H1 (cell line): ENCODE measurements around the gene PASK. TPM values are rescaled to one million over a fixed set of nuclear protein-coding genes. Genes with fewer than 3 reads are reported as not detected.

Experiments
- CTCF ChIA-PET: fragments of 300-600 bp; sonication (Branson Sonifier 250); formaldehyde crosslinking; loops from one replicate; lab custom pipeline; 2021; ENCODE audit not compliant: partially characterized antibody; lab: Charles Lee
- POLR2A ChIA-PET: fragments of 300-600 bp; sonication (Branson Sonifier 250); formaldehyde crosslinking; loops from one replicate; lab custom pipeline; 2021; ENCODE audit warnings: inconsistent platforms; ENCODE audit not compliant: partially characterized antibody; lab: Charles Lee
- DNase-seq, 2 experiments: peaks; one replicate each; pipeline versions ENCODE4 v3.0.0 to v3.0.0-alpha.2; 2010 to 2022; ENCODE audit warnings: low spot score in 2 of 2, low read depth in 1 of 2, mixed read lengths in 1 of 2
- FAIRE-seq: peaks from 2 replicates; lab custom pipeline; 2011; peaks lifted over from hg19 to GRCh38; lab: Jason Lieb, UNC
- H2AFZ ChIP-seq: 2 replicates; pipeline ENCODE4 v1.8.1; 2012; ENCODE audit warnings: low read length, inconsistent platforms
- H2AK5ac ChIP-seq: 2 replicates; pipeline ENCODE4 v1.6.1; 2013; ENCODE audit warnings: low read depth, low read length
- H2BK120ac ChIP-seq: replicated peaks from 2 replicates; pipeline ENCODE3; 2013; ENCODE audit warnings: low read depth, low read length, inconsistent platforms
- H2BK12ac ChIP-seq: 2 replicates; pipeline ENCODE4 v1.6.1; 2013; ENCODE audit warnings: low read depth, low read length
- H2BK15ac ChIP-seq: 2 replicates; pipeline ENCODE4 v1.6.1; 2013; ENCODE audit warnings: low read length
- H2BK20ac ChIP-seq: 2 replicates; pipeline ENCODE4 v1.6.1; 2013; ENCODE audit warnings: low read length
- H2BK5ac ChIP-seq: 2 replicates; pipeline ENCODE4 v1.6.1; 2013; ENCODE audit warnings: low read depth, low read length
- H3K14ac ChIP-seq: 2 replicates; pipeline ENCODE4 v1.6.1; 2013; ENCODE audit warnings: inconsistent platforms; ENCODE audit not compliant: insufficient read length
- H3K18ac ChIP-seq: 2 replicates; pipeline ENCODE4 v1.6.1; 2013; ENCODE audit warnings: low read length; ENCODE audit errors: extremely low read depth
- H3K23ac ChIP-seq: 2 replicates; pipeline ENCODE4 v1.6.1; 2013; ENCODE audit warnings: inconsistent platforms; ENCODE audit not compliant: insufficient read length
- H3K23me2 ChIP-seq: 2 replicates; pipeline ENCODE4 v1.6.1; 2013; ENCODE audit warnings: low read depth, low read length
- H3K27ac ChIP-seq: 2 replicates; pipeline ENCODE4 v1.6.1; 2011; ENCODE audit warnings: low read depth, low read length, inconsistent platforms
- H3K27me3 ChIP-seq, 4 experiments: replicated peaks in 1 of 4; 1 replicate in 1 of 4; 2 replicates in 3 of 4; pipeline versions ENCODE4 v1.6.1 to v1.8.1; 2011 to 2013; ENCODE audit warnings: low read length in 3 of 4, mild to moderate bottlenecking in 3 of 4, inconsistent platforms in 2 of 4, mixed read lengths in 2 of 4, moderate library complexity in 1 of 4; ENCODE audit not compliant: control insufficient read depth in 3 of 4, insufficient read depth in 3 of 4; ENCODE audit errors: extremely low read depth in 1 of 4
- H3K36me3 ChIP-seq, 4 experiments: 2 replicates each; pipeline versions ENCODE4 v1.6.1 to v1.8.1; 2011 to 2013; ENCODE audit warnings: mild to moderate bottlenecking in 4 of 4, low read length in 3 of 4, moderate library complexity in 2 of 4, control low read depth in 1 of 4, inconsistent platforms in 1 of 4; ENCODE audit not compliant: insufficient read depth in 4 of 4, control insufficient read depth in 2 of 4
- H3K4ac ChIP-seq: replicated peaks from 2 replicates; pipeline ENCODE3; 2013; ENCODE audit warnings: low read length, low read depth, mixed read lengths, inconsistent platforms; ENCODE audit not compliant: insufficient read length
- H3K4me1 ChIP-seq, 4 experiments: replicated peaks in 1 of 4; 1 replicate in 1 of 4; 2 replicates in 3 of 4; pipeline versions ENCODE4 v1.6.1 to v1.8.1; 2011 to 2013; ENCODE audit warnings: low read length in 3 of 4, inconsistent platforms in 2 of 4, mixed read lengths in 1 of 4; ENCODE audit not compliant: insufficient read depth in 4 of 4, control insufficient read depth in 3 of 4
- H3K4me2 ChIP-seq, 2 experiments: 2 replicates each; pipeline versions ENCODE4 v1.6.1 to v1.8.1; 2011 to 2013; ENCODE audit warnings: low read depth in 2 of 2, low read length in 2 of 2, control low read depth in 1 of 2, inconsistent platforms in 1 of 2, mild to moderate bottlenecking in 1 of 2; ENCODE audit not compliant: insufficient read depth in 1 of 2
- H3K4me3 ChIP-seq, 4 experiments: fragments of 200-600, 300-600 bp in 1 of 4; sonication (generic), shearing (Covaris generic), sonication (Bioruptor Twin) in 1 of 4; 2 replicates each; pipeline versions ENCODE4 v1.5.1 to v1.8.1; 2011 to 2016; ENCODE audit warnings: low read length in 4 of 4, low read depth in 3 of 4, control low read depth in 2 of 4, inconsistent platforms in 2 of 4, mild to moderate bottlenecking in 2 of 4, mixed read lengths in 1 of 4, moderate library complexity in 1 of 4; ENCODE audit not compliant: insufficient read depth in 2 of 4; ENCODE audit errors: extremely low read depth in 1 of 4
- H3K56ac ChIP-seq: replicated peaks from 2 replicates; pipeline ENCODE3; 2013; ENCODE audit warnings: low read depth, mild to moderate bottlenecking, mixed read lengths, low read length, inconsistent platforms; ENCODE audit not compliant: insufficient read length
- H3K79me1 ChIP-seq: 2 replicates; pipeline ENCODE4 v1.6.1; 2013; ENCODE audit warnings: low read depth, low read length, control low read depth
- H3K79me2 ChIP-seq, 2 experiments: 2 replicates each; pipeline versions ENCODE4 v1.6.1 to v1.8.1; 2012 to 2013; ENCODE audit warnings: low read length in 2 of 2, mild to moderate bottlenecking in 2 of 2, inconsistent platforms in 1 of 2; ENCODE audit not compliant: insufficient read depth in 2 of 2, control insufficient read depth in 1 of 2
- H3K9ac ChIP-seq, 4 experiments: replicated peaks in 1 of 4; 1 replicate in 1 of 4; 2 replicates in 3 of 4; pipeline versions ENCODE4 v1.6.1 to v1.8.1; 2011 to 2013; ENCODE audit warnings: low read depth in 3 of 4, low read length in 3 of 4, control low read depth in 2 of 4, mild to moderate bottlenecking in 2 of 4, moderate library complexity in 2 of 4, inconsistent platforms in 1 of 4; ENCODE audit errors: extremely low read depth in 1 of 4
- H3K9me3 ChIP-seq, 2 experiments: 2 replicates each; pipeline versions ENCODE4 v1.6.1 to v1.8.1; 2012 to 2013; ENCODE audit warnings: mild to moderate bottlenecking in 2 of 2, moderate library complexity in 2 of 2, control low read depth in 1 of 2, inconsistent platforms in 1 of 2, low read depth in 1 of 2, low read length in 1 of 2, mixed read lengths in 1 of 2; ENCODE audit not compliant: insufficient read depth in 2 of 2
- H4K20me1 ChIP-seq, 2 experiments: replicated peaks in 1 of 2; 2 replicates each; pipeline versions ENCODE3 to v1.8.1; 2011 to 2013; ENCODE audit warnings: inconsistent platforms in 2 of 2, low read length in 2 of 2, mild to moderate bottlenecking in 1 of 2; ENCODE audit not compliant: insufficient read depth in 2 of 2, control insufficient read depth in 1 of 2
- H4K5ac ChIP-seq: 2 replicates; pipeline ENCODE4 v1.6.1; 2013; ENCODE audit warnings: low read length, low read depth, mixed read lengths, inconsistent platforms; ENCODE audit not compliant: insufficient read length
- H4K8ac ChIP-seq: 2 replicates; pipeline ENCODE4 v1.8.0; 2013; ENCODE audit warnings: mild to moderate bottlenecking, moderate library complexity, low read length, inconsistent platforms; ENCODE audit not compliant: insufficient read depth; ENCODE audit errors: extremely low read depth
- H4K91ac ChIP-seq: replicated peaks from 2 replicates; pipeline ENCODE3; 2013; ENCODE audit warnings: low read length, mixed read lengths, inconsistent platforms; ENCODE audit not compliant: insufficient read length
- USF2 ChIP-seq: IDR thresholded peaks from 2 replicates; pipeline ENCODE4 v1.6.1; 2011; ENCODE audit warnings: low read length, improper control_type of control experiment
- WGBS, 2 experiments: shearing (Covaris generic) in 1 of 2; methylation state at CpG; one replicate each; pipeline versions ENCODE4 v1.1.6 to v1.1.7; 2013 to 2015; ENCODE audit warnings: low lambda C conversion rate in 2 of 2, mixed read lengths in 2 of 2, inconsistent platforms in 1 of 2, low coverage in 1 of 2, missing lambda C conversion rate in 1 of 2; ENCODE audit not compliant: insufficient replicate concordance in 2 of 2, insufficient coverage in 1 of 2, insufficient read length in 1 of 2; ENCODE audit errors: extremely low coverage in 1 of 2, missing lambda C conversion rate in 1 of 2; 5-methylcytosine and 5-hydroxymethylcytosine counted together
- polyA plus RNA-seq, 7 experiments: library from polyadenylated mRNA; depleted of rRNA in 3 of 7; stranded (reverse) in 5 of 7; unstranded in 2 of 7; fragments of >200 nt in 5 of 7; fragments of 200-250 nt in 2 of 7; gene quantifications; 1 replicate in 5 of 7; 2 replicates in 1 of 7; 4 replicates in 1 of 7; pipeline versions ENCODE4 v1.2.1 to v1.2.3, GENCODE V29; 2011 to 2013; ENCODE audit warnings: missing spikeins in 2 of 7, mixed read lengths in 2 of 7
- total RNA-seq: library from RNA; stranded (reverse); fragmentation: NEBNext Ultra II Directional; extraction: Animal tissue kit (Norgen Biotek cat#: 25700); gene quantifications from 2 replicates; pipeline ENCODE4 v1.2.1, GENCODE V29; 2021

PASK gene
- total and polyA plus RNA-seq, 2 of the 8 experiments (the other 6 are each of a cell fraction or from before 2014, with no cell fraction given), result 20.5 to 66.1 TPM

GRCh38 chr2:241158546-241158900, 9.3 kb upstream of the PASK start:
- Histone ChIP-seq H3K4ac (no peak overlapping the region), H3K27me3 (no peaks in the 10 kb centered on the region), H3K36me3 (peaks cover 0 to 17% (median 4%) of the 10 kb centered on the region in 4 experiments; a peak in 6 of 8 replicates), H3K79me2 (no peaks in the 10 kb centered on the region), H2BK20ac (no peak overlapping the region), H3K4me2 (no peak overlapping the region), H3K4me1 (peaks cover 0 to 3% (median 0%) of the 10 kb centered on the region in 4 experiments; a peak in 1 of 7 replicates), H4K5ac (no peak overlapping the region), H3K27ac (no peak overlapping the region), H2AFZ (no peak overlapping the region), H2BK5ac (no peak overlapping the region), H4K20me1 (peaks cover 0 to 3% of the 10 kb centered on the region in 2 experiments), H3K9ac (no peak overlapping the region), H2AK5ac (no peak overlapping the region), H2BK120ac (no peak overlapping the region), H3K23me2 (no peaks in the 10 kb centered on the region), H2BK12ac (no peak overlapping the region), H3K9me3 (no peaks in the 10 kb centered on the region), H4K91ac (no peak overlapping the region), H3K56ac (no peak overlapping the region), H4K8ac (no peak overlapping the region), H3K18ac (no peak overlapping the region), H3K14ac (no peak overlapping the region), H3K4me3 (no peak overlapping the region), H3K23ac (no peak overlapping the region), H2BK15ac (no peak overlapping the region), H3K79me1 (no peaks in the 10 kb centered on the region)
- no peak for DNase-seq
- WGBS, 2 experiments, result 82% methylated on average over 8 of the region's 8 CpGs; no CpG with 5 or more reads in 1 of the 2 experiments
- TF ChIP-seq USF2, result no peak
- POLR2A ChIA-PET, result no interaction called here
- CTCF ChIA-PET, result interaction anchor here (1.4 kb wide), 1 partner anchor 9 kb away, joined by 4 read pairs; the partner anchor contains the start of gene PASK
- no peak for FAIRE-seq
